Neuronal stem cell (in vitro differentiated cells): ENCODE results near the gene ARFGEF2.

ENCODE experiments used
- DNase-seq: peaks from one replicate; pipeline ENCODE4 v3.0.0-alpha.2; 2013; ENCODE audit warnings: low spot score
- H2AFZ ChIP-seq: one replicate; pipeline ENCODE4 v1.6.1; 2013; ENCODE audit warnings: mild to moderate bottlenecking, low read length, inconsistent platforms
- H2AK5ac ChIP-seq: 2 replicates; pipeline ENCODE4 v1.6.1; 2013; ENCODE audit warnings: low read depth, mild to moderate bottlenecking, inconsistent platforms, low read length, moderate library complexity, mixed read lengths
- H2BK120ac ChIP-seq: 2 replicates; pipeline ENCODE4 v1.6.1; 2013; ENCODE audit warnings: low read depth, mild to moderate bottlenecking, inconsistent platforms, low read length, moderate library complexity, mixed read lengths
- H2BK12ac ChIP-seq: one replicate; pipeline ENCODE4 v1.6.1; 2013; ENCODE audit warnings: low read length, inconsistent platforms
- H2BK15ac ChIP-seq: 2 replicates; pipeline ENCODE4 v1.6.1; 2013; ENCODE audit warnings: mild to moderate bottlenecking, low read length, inconsistent platforms, mixed read lengths
- H2BK5ac ChIP-seq: one replicate; pipeline ENCODE4 v1.6.1; 2013; ENCODE audit warnings: inconsistent platforms, mild to moderate bottlenecking, low read length, moderate library complexity
- H3K14ac ChIP-seq: one replicate; pipeline ENCODE4 v1.6.1; 2013; ENCODE audit warnings: low read length, inconsistent platforms
- H3K18ac ChIP-seq: 2 replicates; pipeline ENCODE4 v1.6.1; 2013; ENCODE audit warnings: low read length, inconsistent platforms
- H3K23ac ChIP-seq: 2 replicates; pipeline ENCODE4 v1.6.1; 2013; ENCODE audit warnings: low read depth, mild to moderate bottlenecking, mixed read lengths, low read length, inconsistent platforms; ENCODE audit not compliant: poor library complexity
- H3K27ac ChIP-seq: replicated peaks from 3 replicates; pipeline ENCODE4 v1.5.1; 2013; ENCODE audit warnings: low read length, inconsistent platforms
- H3K27me3 ChIP-seq, 3 experiments: 2 replicates each; pipeline ENCODE4 v1.6.1; 2013; ENCODE audit warnings: low read length in 3 of 3, mild to moderate bottlenecking in 2 of 3, inconsistent platforms in 1 of 3, low read depth in 1 of 3, mixed read lengths in 1 of 3, moderate library complexity in 1 of 3; ENCODE audit not compliant: control insufficient read depth in 3 of 3, insufficient read depth in 3 of 3
- H3K36me3 ChIP-seq, 2 donors: replicated peaks in 1 of 2; 2 replicates each; pipeline ENCODE4 v1.6.1; 2013; ENCODE audit warnings: low read length in 2 of 2; ENCODE audit not compliant: control insufficient read depth in 2 of 2, insufficient read depth in 2 of 2
- H3K4ac ChIP-seq: 2 replicates; pipeline ENCODE4 v1.6.1; 2013; ENCODE audit warnings: inconsistent platforms, mild to moderate bottlenecking, low read length, moderate library complexity
- H3K4me1 ChIP-seq, 2 donors: 1 replicate in 1 of 2; 2 replicates in 1 of 2; pipeline ENCODE4 v1.6.1; 2013; ENCODE audit warnings: low read length in 2 of 2, low read depth in 1 of 2; ENCODE audit not compliant: control insufficient read depth in 2 of 2, insufficient read depth in 1 of 2
- H3K4me2 ChIP-seq: one replicate; pipeline ENCODE4 v1.6.1; 2013; ENCODE audit warnings: mild to moderate bottlenecking, low read length, inconsistent platforms; ENCODE audit not compliant: insufficient read depth, poor library complexity, severe bottlenecking
- H3K4me3 ChIP-seq, 2 donors: 2 replicates each; pipeline ENCODE4 v1.5.1; 2013; ENCODE audit warnings: low read length in 2 of 2, mild to moderate bottlenecking in 2 of 2, inconsistent platforms in 1 of 2, moderate library complexity in 1 of 2
- H3K79me1 ChIP-seq: one replicate; pipeline ENCODE4 v1.6.1; 2013; ENCODE audit warnings: low read depth, mild to moderate bottlenecking, inconsistent platforms, low read length, moderate library complexity
- H3K9ac ChIP-seq: one replicate; pipeline ENCODE4 v1.6.1; 2013; ENCODE audit warnings: mild to moderate bottlenecking, low read depth, low read length, inconsistent platforms; ENCODE audit not compliant: poor library complexity
- H3K9me3 ChIP-seq, 2 donors: replicated peaks in 1 of 2; 2 replicates each; pipeline versions ENCODE3 to v1.6.1; 2013; ENCODE audit warnings: low read length in 2 of 2, mild to moderate bottlenecking in 2 of 2, inconsistent platforms in 1 of 2, low read depth in 1 of 2, mixed read lengths in 1 of 2, moderate library complexity in 1 of 2; ENCODE audit not compliant: control insufficient read depth in 2 of 2, insufficient read depth in 1 of 2
- H4K8ac ChIP-seq: one replicate; pipeline ENCODE4 v1.6.1; 2013; ENCODE audit warnings: low read depth, mild to moderate bottlenecking, inconsistent platforms, low read length, moderate library complexity
- H4K91ac ChIP-seq: one replicate; pipeline ENCODE4 v1.6.1; 2013; ENCODE audit warnings: low read length, low read depth, mild to moderate bottlenecking, inconsistent platforms; ENCODE audit not compliant: poor library complexity
- WGBS, 2 donors: extraction: QIAGEN DNeasy Blood & Tissue Kit; methylation state at CpG; one replicate each; pipeline ENCODE4 v1.1.7; 2013; ENCODE audit warnings: missing lambda C conversion rate in 2 of 2, mixed read lengths in 1 of 2; ENCODE audit not compliant: insufficient read length in 2 of 2, insufficient replicate concordance in 1 of 2; ENCODE audit errors: extremely low coverage in 2 of 2; 5-methylcytosine and 5-hydroxymethylcytosine counted together

Gene ARFGEF2

GRCh38 chr20:49037962-49038387 is 116.5 kb downstream of the ARFGEF2 start:
- Histone ChIP-seq H2BK15ac (no peak overlapping the region), H3K4me2 (no peak overlapping the region), H3K27ac (no peak overlapping the region), H2AK5ac (no peak overlapping the region), H2BK5ac (no peak overlapping the region), H3K14ac (no peak overlapping the region), H3K4me3 (no peak overlapping the region), H3K9me3 (no peaks in the 10 kb centered on the region), H3K18ac (no peak overlapping the region), H2BK120ac (no peak overlapping the region), H3K27me3 (no peaks in the 10 kb centered on the region), H3K79me1 (no peaks in the 10 kb centered on the region), H2AFZ (no peak overlapping the region), H3K4me1 (no peaks in the 10 kb centered on the region), H3K23ac (no peak overlapping the region), H3K4ac (no peak overlapping the region), H3K36me3 (peaks cover 3 to 28% of the 10 kb centered on the region in 2 donors), H4K8ac (no peak overlapping the region), H4K91ac (no peak overlapping the region), H3K9ac (no peak overlapping the region), H2BK12ac (no peak overlapping the region)
- DNase-seq, result no peak
- WGBS, 2 donors, result no CpG with 5 or more reads among the region's 3 CpGs

- H2BK5ac ChIP-seq, result no peak overlapping the region
- DNase-seq, result no peak
- H3K27ac ChIP-seq, result no peak overlapping the region
- no peak overlapping the region for H2BK15ac ChIP-seq
- peaks cover 0 to 10% of the 10 kb centered on the region in 2 donors for H3K36me3 ChIP-seq
- H3K14ac ChIP-seq, result no peak overlapping the region
- H3K23ac ChIP-seq, result no peak overlapping the region
- no peak overlapping the region for H4K91ac ChIP-seq
- no peak overlapping the region for H4K8ac ChIP-seq
- no peak overlapping the region for H2AFZ ChIP-seq
- H3K9ac ChIP-seq, result no peak overlapping the region
- no CpG with 5 or more reads among the region's 5 CpGs for WGBS, 2 donors
- H3K27me3 ChIP-seq, result no peaks in the 10 kb centered on the region
- no peak overlapping the region for H3K4me3 ChIP-seq
- H2BK12ac ChIP-seq, result no peak overlapping the region
- no peak overlapping the region for H3K4ac ChIP-seq
- no peak overlapping the region for H3K4me2 ChIP-seq
- H2BK120ac ChIP-seq, result no peak overlapping the region
- no peaks in the 10 kb centered on the region for H3K9me3 ChIP-seq
- H3K4me1 ChIP-seq, result no peaks in the 10 kb centered on the region
- H3K18ac ChIP-seq, result no peak overlapping the region
- H3K79me1 ChIP-seq, result no peaks in the 10 kb centered on the region
- H2AK5ac ChIP-seq, result no peak overlapping the region
Measured at GRCh38 chr20:49039854-49040253, 118.3 kb downstream of the ARFGEF2 start.

- H3K4ac ChIP-seq, result no peak overlapping the region
- H4K91ac ChIP-seq, result no peak overlapping the region
- H3K79me1 ChIP-seq, result peaks cover 3% of the 10 kb centered on the region
- WGBS, 2 donors, result no CpG with 5 or more reads among the region's 5 CpGs
- peaks cover 6 to 8% of the 10 kb centered on the region in 2 donors for H3K4me1 ChIP-seq
- H2BK15ac ChIP-seq, result no peak overlapping the region
- H4K8ac ChIP-seq, result no peak overlapping the region
- no peak overlapping the region for H3K18ac ChIP-seq
- H3K27ac ChIP-seq, result no peak overlapping the region
- no peak overlapping the region for H2BK5ac ChIP-seq
- peaks cover 0 to 5% of the 10 kb centered on the region in 2 donors for H3K36me3 ChIP-seq
- peaks cover 0 to 3% of the 10 kb centered on the region in 2 donors for H3K9me3 ChIP-seq
- no peak overlapping the region for H3K4me3 ChIP-seq
- H3K4me2 ChIP-seq, result no peak overlapping the region
- no peak overlapping the region for H3K23ac ChIP-seq
- H3K9ac ChIP-seq, result no peak overlapping the region
- H2AK5ac ChIP-seq, result no peak overlapping the region
- H2BK120ac ChIP-seq, result no peak overlapping the region
- no peaks in the 10 kb centered on the region for H3K27me3 ChIP-seq
- no peak overlapping the region for H3K14ac ChIP-seq
- DNase-seq, result no peak
- no peak overlapping the region for H2BK12ac ChIP-seq
- H2AFZ ChIP-seq, result no peak overlapping the region
Measured at GRCh38 chr20:49043000-49043399, 121.5 kb downstream of the ARFGEF2 start.

- peak overlapping the region; percentile 71 for H3K4me2 ChIP-seq
- H3K23ac ChIP-seq, result no peak overlapping the region
- H4K8ac ChIP-seq, result no peak overlapping the region
- no peaks in the 10 kb centered on the region for H3K27me3 ChIP-seq
- DNase-seq, result no peak
- H3K18ac ChIP-seq, result peak overlapping the region; percentile 93
- H3K9ac ChIP-seq, result peak overlapping the region; percentile 64
- peaks cover 0 to 22% of the 10 kb centered on the region in 2 donors for H3K9me3 ChIP-seq
- H2AFZ ChIP-seq, result peak overlapping the region; percentile 92
- no peak overlapping the region for H2BK12ac ChIP-seq
- H3K79me1 ChIP-seq, result peaks cover 3% of the 10 kb centered on the region
- H4K91ac ChIP-seq, result no peak overlapping the region
- peak overlapping the region; percentile 64 for H3K27ac ChIP-seq
- no peak overlapping the region for H3K4ac ChIP-seq
- peak overlapping the region; percentile 97 for H2BK15ac ChIP-seq
- H3K14ac ChIP-seq, result no peak overlapping the region
- no CpG with 5 or more reads among the region's 12 CpGs for WGBS, 2 donors
- peaks cover 6 to 11% of the 10 kb centered on the region in 2 donors for H3K4me1 ChIP-seq
- no peak overlapping the region for H2AK5ac ChIP-seq
- no peak overlapping the region for H2BK5ac ChIP-seq
- no peak overlapping the region for H2BK120ac ChIP-seq
- peaks cover 3 to 29% of the 10 kb centered on the region in 2 donors for H3K36me3 ChIP-seq
- peak overlapping the region; percentile 73 to 85 for H3K4me3 ChIP-seq
Measured at GRCh38 chr20:49045440-49046086, 124.1 kb downstream of the ARFGEF2 start.
